ENCODE data around the gene SLC16A10.

Gene SLC16A10

GRCh38 chr6:111098597-111098996, 11.3 kb downstream of the SLC16A10 start:
- peaks cover 2% of the 10 kb centered on the region for H3K27me3 Mint-ChIP-seq (ENCODE audit: low read depth)
- no peak for DNase-seq (ENCODE audit: low spot score)
- H3K36me3 Mint-ChIP-seq (ENCODE audit: low read depth), result no peaks in the 10 kb centered on the region
- H3K27ac Mint-ChIP-seq, result no peak overlapping the region
- no peaks in the 10 kb centered on the region for H3K9me3 Mint-ChIP-seq
- H3K4me3 Mint-ChIP-seq, result no peak overlapping the region
- peaks cover 5% of the 10 kb centered on the region for H3K4me1 Mint-ChIP-seq (ENCODE audit: low read depth)

GRCh38 chr6:111101987-111102386, 14.7 kb downstream of the SLC16A10 start:
- Mint-ChIP-seq H3K9me3 (no peaks in the 10 kb centered on the region), H3K36me3 (ENCODE audit: low read depth) (no peaks in the 10 kb centered on the region), H3K4me1 (ENCODE audit: low read depth) (no peaks in the 10 kb centered on the region), H3K4me3 (no peak overlapping the region), H3K27ac (no peak overlapping the region), H3K27me3 (ENCODE audit: low read depth) (no peaks in the 10 kb centered on the region)
- DNase-seq (ENCODE audit: low spot score), result no peak

DNA sequence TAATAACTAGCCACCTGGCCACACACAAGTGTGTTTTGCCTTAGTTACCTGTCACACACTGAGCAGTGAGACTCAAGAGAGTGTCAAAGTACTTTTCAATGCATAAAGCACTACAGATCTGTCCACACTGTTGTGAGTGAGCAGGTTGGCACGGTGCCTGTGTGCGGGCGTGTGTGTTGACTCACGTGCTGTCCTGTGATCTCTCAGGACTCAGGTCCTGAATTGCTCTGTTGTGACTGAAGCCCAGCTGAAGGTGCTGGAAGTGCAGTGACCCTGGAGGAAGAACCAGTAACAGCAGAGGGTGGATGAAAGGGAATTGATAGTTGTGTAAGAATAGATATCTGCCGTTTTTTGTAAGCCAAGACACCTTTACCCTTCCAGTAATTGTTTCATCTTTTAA, 18.3 kb downstream of the SLC16A10 start:
- Mint-ChIP-seq H3K4me1 (ENCODE audit: low read depth) (peaks cover 1% of the 10 kb centered on the region), H3K36me3 (ENCODE audit: low read depth) (no peaks in the 10 kb centered on the region), H3K27me3 (ENCODE audit: low read depth) (no peaks in the 10 kb centered on the region), H3K4me3 (no peak overlapping the region), H3K27ac (no peak overlapping the region), H3K9me3 (peaks cover 5% of the 10 kb centered on the region)
- DNase-seq (ENCODE audit: low spot score), result no peak

DNA sequence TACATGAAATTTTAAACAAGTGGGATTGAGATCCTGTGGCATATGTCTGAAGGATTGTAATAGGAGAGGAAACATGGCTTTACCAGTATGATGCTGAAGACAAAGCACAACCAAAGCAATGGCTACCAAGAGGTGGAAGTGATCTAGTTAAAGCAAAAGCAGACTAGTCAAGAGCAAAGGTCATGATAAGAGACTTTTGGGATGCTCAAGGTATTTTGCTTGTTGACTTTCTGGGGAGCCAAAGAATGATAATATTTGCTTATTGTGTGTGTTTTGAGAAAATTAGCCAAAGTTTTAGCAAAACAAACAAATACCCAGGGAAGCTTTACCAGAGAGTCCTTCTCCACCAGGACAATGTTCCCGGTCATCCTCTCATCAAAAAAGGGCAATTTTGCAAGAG, 20.3 kb downstream of the SLC16A10 start:
- Mint-ChIP-seq H3K27me3 (ENCODE audit: low read depth) (no peaks in the 10 kb centered on the region), H3K4me1 (ENCODE audit: low read depth) (peaks cover 1% of the 10 kb centered on the region), H3K36me3 (ENCODE audit: low read depth) (no peaks in the 10 kb centered on the region), H3K9me3 (peaks cover 5% of the 10 kb centered on the region), H3K4me3 (no peak overlapping the region), H3K27ac (no peak overlapping the region)
- no peak for DNase-seq (ENCODE audit: low spot score)

- DNase-seq (ENCODE audit: low spot score), result no peak
- Mint-ChIP-seq H3K27ac (no peak overlapping the region), H3K4me1 (ENCODE audit: low read depth) (peaks cover 12% of the 10 kb centered on the region), H3K9me3 (peaks cover 5% of the 10 kb centered on the region), H3K27me3 (ENCODE audit: low read depth) (no peaks in the 10 kb centered on the region), H3K36me3 (ENCODE audit: low read depth) (no peaks in the 10 kb centered on the region), H3K4me3 (no peak overlapping the region)
These were observed 22.7 kb downstream of the SLC16A10 start for GRCh38 chr6:111110036-111110435.

DNA sequence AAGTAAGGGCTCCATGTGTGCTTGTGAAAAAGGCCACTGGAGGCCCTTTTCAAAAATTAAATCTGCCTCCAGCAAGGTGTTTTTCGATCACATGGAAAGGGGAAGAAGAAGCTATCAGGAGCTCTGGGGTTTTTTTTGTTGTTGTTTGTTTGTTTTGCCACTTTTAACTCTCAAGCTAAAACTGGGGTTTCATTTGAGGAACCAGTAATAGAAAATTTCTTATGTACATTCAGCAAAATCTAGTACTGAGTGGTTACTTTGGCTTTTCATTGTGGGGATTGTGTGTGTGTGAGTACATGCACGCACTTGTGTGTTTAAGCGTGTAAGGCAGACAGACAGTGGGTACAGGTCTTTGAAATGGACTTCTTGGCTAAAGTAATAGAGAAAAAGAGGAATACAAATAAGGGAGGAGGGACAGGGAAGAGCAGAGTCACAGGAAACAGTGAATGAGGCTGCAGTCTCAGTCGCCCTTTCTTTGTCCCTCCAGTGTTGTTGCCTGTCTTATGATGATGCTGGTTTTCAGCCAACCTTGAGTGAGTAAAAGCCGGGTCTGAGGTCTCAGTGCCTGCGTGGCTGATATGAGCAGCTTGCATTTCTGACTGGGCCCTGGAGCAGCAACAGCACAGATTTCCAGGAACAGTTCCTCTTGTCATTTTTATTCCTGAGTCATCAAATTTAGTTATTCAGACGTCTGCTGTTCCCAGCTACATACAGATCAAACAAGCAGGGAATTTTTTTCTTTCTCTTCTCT, 26.2 kb downstream of the SLC16A10 start:
- Mint-ChIP-seq H3K4me3 (peak overlapping the region; percentile 6), H3K4me1 (ENCODE audit: low read depth) (peaks cover 12% of the 10 kb centered on the region), H3K9me3 (peaks cover 6% of the 10 kb centered on the region), H3K27ac (peak overlapping the region; percentile 29), H3K36me3 (ENCODE audit: low read depth) (no peaks in the 10 kb centered on the region), H3K27me3 (ENCODE audit: low read depth) (no peaks in the 10 kb centered on the region)
- DNase-seq (ENCODE audit: low spot score), result peak; percentile 20

DNA sequence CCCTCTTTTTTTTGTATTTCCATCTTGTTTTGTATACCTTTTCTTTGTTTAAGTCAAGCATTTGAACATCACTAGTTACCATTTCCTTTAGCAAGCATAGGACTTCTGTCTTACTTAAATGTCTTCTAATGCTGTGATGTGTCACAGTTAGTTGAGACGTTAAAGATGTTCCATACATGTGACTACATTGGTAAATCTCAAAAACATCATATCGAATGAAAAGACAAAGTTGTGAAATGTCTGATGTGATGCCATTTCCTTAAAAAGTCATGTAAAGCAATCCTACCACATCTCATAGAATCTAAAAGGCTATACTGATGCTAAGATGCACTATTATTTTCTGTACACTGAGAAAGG, 26.8 kb downstream of the SLC16A10 start:
- H3K9me3 Mint-ChIP-seq, result peaks cover 6% of the 10 kb centered on the region
- DNase-seq (ENCODE audit: low spot score), result no peak
- H3K36me3 Mint-ChIP-seq (ENCODE audit: low read depth), result no peaks in the 10 kb centered on the region
- H3K27ac Mint-ChIP-seq, result peak overlapping the region; percentile 29
- peak overlapping the region; percentile 6 for H3K4me3 Mint-ChIP-seq
- H3K4me1 Mint-ChIP-seq (ENCODE audit: low read depth), result peaks cover 12% of the 10 kb centered on the region
- H3K27me3 Mint-ChIP-seq (ENCODE audit: low read depth), result no peaks in the 10 kb centered on the region

- Mint-ChIP-seq H3K4me1 (ENCODE audit: low read depth) (peaks cover 12% of the 10 kb centered on the region), H3K27me3 (ENCODE audit: low read depth) (no peaks in the 10 kb centered on the region), H3K4me3 (no peak overlapping the region), H3K27ac (no peak overlapping the region), H3K9me3 (peaks cover 6% of the 10 kb centered on the region), H3K36me3 (ENCODE audit: low read depth) (no peaks in the 10 kb centered on the region)
- no peak for DNase-seq (ENCODE audit: low spot score)
These were observed 27.2 kb downstream of the SLC16A10 start for GRCh38 chr6:111114482-111114881.

- Mint-ChIP-seq H3K9me3 (peaks cover 6% of the 10 kb centered on the region), H3K4me3 (no peak overlapping the region), H3K27me3 (ENCODE audit: low read depth) (no peaks in the 10 kb centered on the region), H3K4me1 (ENCODE audit: low read depth) (peaks cover 12% of the 10 kb centered on the region), H3K27ac (no peak overlapping the region), H3K36me3 (ENCODE audit: low read depth) (no peaks in the 10 kb centered on the region)
- no peak for DNase-seq (ENCODE audit: low spot score)
These were observed 31.5 kb downstream of the SLC16A10 start for GRCh38 chr6:111118826-111119225.

- peaks cover 6% of the 10 kb centered on the region for H3K9me3 Mint-ChIP-seq
- H3K27ac Mint-ChIP-seq, result no peak overlapping the region
- no peaks in the 10 kb centered on the region for H3K27me3 Mint-ChIP-seq (ENCODE audit: low read depth)
- H3K4me1 Mint-ChIP-seq (ENCODE audit: low read depth), result peaks cover 7% of the 10 kb centered on the region
- H3K36me3 Mint-ChIP-seq (ENCODE audit: low read depth), result no peaks in the 10 kb centered on the region
- H3K4me3 Mint-ChIP-seq, result no peak overlapping the region
- DNase-seq (ENCODE audit: low spot score), result no peak
These were observed 32.4 kb downstream of the SLC16A10 start for GRCh38 chr6:111119571-111120329.

DNA sequence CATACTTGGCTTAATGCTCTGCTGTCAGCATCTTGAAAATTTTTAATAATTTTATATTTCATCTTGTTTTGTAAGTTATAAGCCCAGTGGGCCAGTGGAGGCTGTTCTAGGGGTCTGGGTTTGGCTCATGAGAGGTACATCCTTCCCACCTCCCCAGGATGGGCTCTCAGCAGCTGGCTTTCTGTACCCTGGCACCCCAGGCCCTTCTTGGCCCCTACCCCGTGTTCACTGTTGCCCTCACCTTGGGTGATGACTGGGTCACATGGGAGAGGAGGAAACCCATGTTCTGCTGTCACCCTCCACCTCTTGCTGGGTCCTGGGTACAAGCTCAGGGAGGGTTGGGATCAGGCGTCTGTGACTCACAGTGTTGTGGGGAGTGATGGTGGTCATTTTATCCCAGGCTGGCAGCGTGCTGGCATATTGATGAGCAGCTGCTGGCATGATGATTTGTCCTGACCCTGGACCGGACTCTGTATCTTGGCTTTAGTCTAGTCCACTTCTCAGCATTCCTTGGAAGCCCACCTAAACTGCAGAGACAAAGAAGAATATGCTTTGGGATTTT, 34.6 kb downstream of the SLC16A10 start:
- Mint-ChIP-seq H3K4me1 (ENCODE audit: low read depth) (peaks cover 7% of the 10 kb centered on the region), H3K36me3 (ENCODE audit: low read depth) (no peaks in the 10 kb centered on the region), H3K27ac (no peak overlapping the region), H3K27me3 (ENCODE audit: low read depth) (no peaks in the 10 kb centered on the region), H3K4me3 (no peak overlapping the region), H3K9me3 (no peaks in the 10 kb centered on the region)
- no peak for DNase-seq (ENCODE audit: low spot score)

DNA sequence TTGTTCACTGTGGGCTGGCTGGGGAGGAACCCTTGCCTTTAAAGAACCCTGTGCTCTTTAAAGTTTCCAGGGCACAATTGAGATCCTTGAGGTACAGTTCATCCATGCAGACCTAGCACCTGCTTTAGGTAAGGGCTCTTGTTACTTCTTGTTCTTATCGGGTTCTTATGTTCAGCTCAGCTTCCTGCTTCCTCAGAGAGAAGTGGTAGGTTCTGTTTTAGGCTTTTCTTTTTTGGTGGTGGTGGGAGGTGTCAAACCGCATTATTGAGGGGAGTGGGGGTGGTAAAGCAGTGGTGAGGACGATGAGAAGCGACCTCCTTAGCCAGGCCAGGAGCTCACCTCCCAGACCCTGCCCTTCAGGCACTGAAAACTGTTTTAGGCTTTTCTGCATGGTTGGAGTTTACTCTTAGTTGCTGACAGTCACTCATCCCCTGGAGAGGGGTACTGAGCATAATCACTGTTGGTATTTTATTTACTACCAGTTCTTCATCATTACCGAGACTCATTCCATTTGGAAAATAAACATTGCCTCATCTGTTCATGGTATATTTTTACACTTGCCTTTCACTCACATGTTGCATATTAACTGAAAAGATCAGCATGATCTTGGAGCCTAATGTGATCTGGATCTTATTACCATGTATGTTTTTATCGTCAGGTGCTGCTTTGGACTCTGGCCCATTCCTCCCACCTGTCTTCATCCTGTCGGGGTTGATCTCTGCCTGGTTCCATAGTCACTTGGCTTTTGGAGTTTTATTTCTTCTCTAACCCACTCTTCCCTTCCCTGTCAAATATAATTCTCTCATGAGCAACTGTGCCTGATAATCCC, 35.4 kb downstream of the SLC16A10 start:
- Mint-ChIP-seq H3K36me3 (ENCODE audit: low read depth) (no peaks in the 10 kb centered on the region), H3K27me3 (ENCODE audit: low read depth) (no peaks in the 10 kb centered on the region), H3K27ac (no peak overlapping the region), H3K9me3 (no peaks in the 10 kb centered on the region), H3K4me3 (no peak overlapping the region), H3K4me1 (ENCODE audit: low read depth) (peaks cover 7% of the 10 kb centered on the region)
- DNase-seq (ENCODE audit: low spot score), result no peak

GRCh38 chr6:111124406-111124805, 37.1 kb downstream of the SLC16A10 start:
- Mint-ChIP-seq H3K27ac (no peak overlapping the region), H3K4me3 (no peak overlapping the region), H3K4me1 (ENCODE audit: low read depth) (peaks cover 7% of the 10 kb centered on the region), H3K27me3 (ENCODE audit: low read depth) (no peaks in the 10 kb centered on the region), H3K36me3 (ENCODE audit: low read depth) (no peaks in the 10 kb centered on the region), H3K9me3 (no peaks in the 10 kb centered on the region)
- no peak for DNase-seq (ENCODE audit: low spot score)

- no peak for DNase-seq (ENCODE audit: low spot score)
- Mint-ChIP-seq H3K36me3 (ENCODE audit: low read depth) (no peaks in the 10 kb centered on the region), H3K27ac (no peak overlapping the region), H3K4me1 (ENCODE audit: low read depth) (no peaks in the 10 kb centered on the region), H3K27me3 (ENCODE audit: low read depth) (no peaks in the 10 kb centered on the region), H3K4me3 (no peak overlapping the region), H3K9me3 (no peaks in the 10 kb centered on the region)
These were observed 41.7 kb downstream of the SLC16A10 start for GRCh38 chr6:111129013-111129412.
